Skeletal muscle tissue (tissue), 4 donors: ENCODE data around the gene STK25. TPM values are rescaled to one million over a fixed set of nuclear protein-coding genes. Genes with fewer than 3 reads are reported as not detected.

ENCODE experiments used
- H3K27ac ChIP-seq: one replicate; pipeline ENCODE4 v1.7.0; 2013; ENCODE audit warnings: mild to moderate bottlenecking, low read depth, low read length, inconsistent platforms
- H3K27me3 ChIP-seq, 3 donors: one replicate each; pipeline ENCODE4 v1.7.0; 2013; ENCODE audit warnings: low read length in 3 of 3; ENCODE audit not compliant: control insufficient read depth in 3 of 3, insufficient read depth in 3 of 3
- H3K36me3 ChIP-seq, 3 donors: one replicate each; pipeline ENCODE4 v1.7.0; 2013; ENCODE audit warnings: low read length in 3 of 3; ENCODE audit not compliant: control insufficient read depth in 3 of 3, insufficient read depth in 3 of 3
- H3K4me1 ChIP-seq, 3 donors: one replicate each; pipeline ENCODE4 v1.7.0; 2013; ENCODE audit warnings: low read length in 3 of 3, mild to moderate bottlenecking in 3 of 3; ENCODE audit not compliant: control insufficient read depth in 3 of 3, insufficient read depth in 3 of 3
- H3K4me3 ChIP-seq, 3 donors: one replicate each; pipeline ENCODE4 v1.7.0; 2013; ENCODE audit warnings: low read length in 3 of 3
- H3K9ac ChIP-seq, 3 donors: one replicate each; pipeline ENCODE4 v1.7.0; 2013; ENCODE audit warnings: low read length in 3 of 3, mild to moderate bottlenecking in 3 of 3, moderate library complexity in 2 of 3, low read depth in 1 of 3
- H3K9me3 ChIP-seq, 3 donors: one replicate each; pipeline ENCODE4 v1.7.0; 2013; ENCODE audit warnings: low read length in 3 of 3; ENCODE audit not compliant: control insufficient read depth in 3 of 3
- total RNA-seq: library from RNA; depleted of rRNA; stranded (reverse); fragments of >200 nt; gene quantifications from one replicate; pipeline ENCODE4 v1.2.3, GENCODE V29; 2014
- donor health status: Osteomylitis.

Gene STK25
- total RNA-seq, 1 donor from 2014 or later, result 178 TPM

DNA sequence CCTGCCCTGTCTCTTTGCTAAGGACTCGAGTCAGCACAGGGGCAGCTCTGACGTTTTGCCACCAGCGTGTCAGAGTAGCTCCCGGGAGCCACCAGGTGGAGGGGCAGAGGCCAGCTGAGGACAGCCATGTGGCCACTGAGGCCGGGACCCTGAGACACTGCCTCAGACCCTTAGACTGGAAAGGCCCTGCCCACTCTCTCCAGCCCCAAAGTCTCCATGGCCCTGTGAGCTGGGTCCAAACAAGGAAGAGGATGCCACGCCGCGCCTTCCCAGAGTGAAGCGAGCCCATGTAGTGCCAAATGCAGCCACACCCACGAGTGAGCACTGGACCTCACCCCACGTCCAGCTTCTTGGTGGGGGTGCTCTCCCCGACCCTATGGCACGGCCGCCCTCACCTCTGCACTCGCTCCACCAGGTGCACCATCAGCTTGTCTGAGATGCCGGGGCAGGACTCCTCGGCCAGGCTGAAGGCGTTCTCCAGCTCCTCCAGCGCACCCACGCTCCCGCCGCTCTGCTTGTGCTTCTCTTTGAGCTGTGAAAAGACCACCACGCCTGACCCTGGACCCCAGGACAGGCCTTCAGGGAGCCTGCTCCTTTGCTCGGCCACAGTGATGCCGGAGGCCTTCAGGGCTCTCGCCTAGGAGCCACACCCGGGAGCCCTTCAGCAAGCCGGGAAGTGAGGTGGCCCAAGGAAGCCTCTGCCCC lies 12.2 kb downstream of the STK25 start:
- Histone ChIP-seq H3K36me3 (peaks cover 65 to 67% (median 65%) of the 10 kb centered on the region in 3 donors), H3K9me3 (no peaks in the 10 kb centered on the region), H3K4me3 (no peak overlapping the region), H3K9ac (no peak overlapping the region), H3K4me1 (peaks cover 17 to 23% (median 20%) of the 10 kb centered on the region in 3 donors), H3K27ac (no peak overlapping the region), H3K27me3 (no peaks in the 10 kb centered on the region)

DNA sequence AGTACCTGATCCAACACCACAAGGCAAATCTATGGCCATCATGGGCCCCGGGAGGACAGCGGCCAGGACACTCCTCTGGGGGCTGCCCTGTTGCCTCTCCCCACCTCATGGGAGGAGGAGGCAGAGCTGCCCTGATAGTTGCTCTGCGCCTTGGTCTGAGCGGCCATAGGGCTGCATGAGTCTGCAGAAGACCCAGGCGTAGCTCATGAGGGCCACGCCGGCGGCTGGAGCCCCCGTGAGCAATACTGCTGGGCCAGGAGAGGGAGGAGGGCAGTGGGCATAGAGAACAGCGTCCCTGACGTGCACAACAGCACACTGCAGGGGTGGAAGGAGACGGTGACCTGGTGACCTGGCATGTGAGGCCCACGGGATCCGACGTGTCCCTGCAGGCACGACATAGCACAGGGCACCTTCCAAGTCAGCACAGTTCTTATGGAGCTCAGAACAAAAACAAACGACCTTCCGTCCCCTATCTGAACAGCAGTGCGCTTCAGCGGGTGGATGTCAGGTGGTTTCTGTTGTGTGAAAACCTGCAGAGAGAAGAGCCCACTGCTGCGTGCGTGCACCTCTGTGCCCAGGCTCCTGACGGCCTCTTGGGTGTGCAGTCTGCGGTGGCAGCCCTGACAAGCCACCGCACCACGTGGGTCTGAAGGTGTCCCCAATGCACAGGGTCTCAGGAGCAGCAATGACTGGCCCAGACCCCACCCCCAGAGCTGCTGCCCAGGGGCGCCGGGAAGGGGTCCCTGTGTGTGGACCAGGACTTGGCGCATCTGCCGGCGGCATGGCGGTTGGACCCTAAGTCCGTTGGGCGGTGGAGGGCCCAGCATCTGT lies 13.0 kb downstream of the STK25 start:
- Histone ChIP-seq H3K36me3 (peaks cover 58 to 61% (median 61%) of the 10 kb centered on the region in 3 donors), H3K27me3 (no peaks in the 10 kb centered on the region), H3K4me1 (peaks cover 9 to 15% (median 12%) of the 10 kb centered on the region in 3 donors), H3K4me3 (no peak overlapping the region), H3K27ac (no peak overlapping the region), H3K9me3 (no peaks in the 10 kb centered on the region), H3K9ac (no peak overlapping the region)

DNA sequence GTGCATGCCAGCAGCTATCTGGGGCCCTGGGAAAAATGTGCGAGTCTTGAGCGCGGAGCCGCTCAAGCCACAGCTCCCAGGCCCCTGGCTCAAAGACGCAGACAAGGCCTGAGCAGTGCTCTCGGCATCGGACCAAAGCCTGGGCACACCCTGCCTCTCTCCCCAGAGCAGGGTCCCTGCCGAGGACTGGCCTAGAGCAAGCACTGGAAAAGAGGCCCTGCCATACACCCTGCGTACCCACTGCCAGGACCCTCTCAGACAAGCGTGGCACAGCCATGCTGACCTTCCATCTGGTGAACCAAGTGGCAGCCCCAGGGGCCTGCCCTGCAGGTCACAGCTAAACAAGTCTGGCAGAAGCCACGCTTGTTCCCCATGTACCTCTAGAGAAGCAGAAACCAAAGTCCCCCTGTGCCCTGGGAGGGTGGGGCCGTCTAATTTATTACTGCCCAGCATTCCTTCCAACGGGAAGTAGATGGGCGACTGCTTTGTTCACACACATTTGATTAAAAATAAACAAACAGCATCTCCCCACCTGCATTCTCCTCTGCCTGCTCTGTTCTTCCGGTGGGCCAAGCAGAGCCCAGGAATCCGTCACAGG lies 14.0 kb downstream of the STK25 start:
- Histone ChIP-seq H3K9ac (no peak overlapping the region), H3K9me3 (no peaks in the 10 kb centered on the region), H3K36me3 (peaks cover 54 to 65% (median 61%) of the 10 kb centered on the region in 3 donors), H3K27me3 (no peaks in the 10 kb centered on the region), H3K4me3 (no peak overlapping the region), H3K27ac (no peak overlapping the region), H3K4me1 (peaks cover under 1 to 6% (median 2%) of the 10 kb centered on the region in 3 donors)

DNA sequence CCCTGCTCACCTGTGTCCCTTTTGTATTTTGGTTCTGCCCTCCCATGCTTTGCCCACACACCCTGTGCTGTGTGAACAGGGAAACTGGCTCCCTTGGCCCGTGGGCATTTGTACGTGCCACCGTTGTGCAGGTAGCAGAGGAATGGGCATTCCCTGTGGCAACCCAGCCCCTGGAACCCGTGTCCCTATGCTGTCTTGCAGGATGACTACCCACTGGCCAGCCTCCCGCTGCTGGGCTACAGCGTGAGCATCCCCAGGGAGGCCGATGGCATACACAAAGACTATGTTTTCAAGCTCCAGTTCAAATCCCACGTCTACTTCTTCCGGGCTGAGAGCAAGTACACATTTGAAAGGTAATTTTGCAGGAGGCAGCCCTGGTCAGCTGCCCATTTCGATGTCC lies 15.3 kb downstream of the STK25 start:
- Histone ChIP-seq H3K4me1 (no peaks in the 10 kb centered on the region), H3K9me3 (no peaks in the 10 kb centered on the region), H3K9ac (no peak overlapping the region), H3K4me3 (no peak overlapping the region), H3K36me3 (peaks cover 44 to 54% (median 49%) of the 10 kb centered on the region in 3 donors), H3K27me3 (no peaks in the 10 kb centered on the region), H3K27ac (no peak overlapping the region)

DNA sequence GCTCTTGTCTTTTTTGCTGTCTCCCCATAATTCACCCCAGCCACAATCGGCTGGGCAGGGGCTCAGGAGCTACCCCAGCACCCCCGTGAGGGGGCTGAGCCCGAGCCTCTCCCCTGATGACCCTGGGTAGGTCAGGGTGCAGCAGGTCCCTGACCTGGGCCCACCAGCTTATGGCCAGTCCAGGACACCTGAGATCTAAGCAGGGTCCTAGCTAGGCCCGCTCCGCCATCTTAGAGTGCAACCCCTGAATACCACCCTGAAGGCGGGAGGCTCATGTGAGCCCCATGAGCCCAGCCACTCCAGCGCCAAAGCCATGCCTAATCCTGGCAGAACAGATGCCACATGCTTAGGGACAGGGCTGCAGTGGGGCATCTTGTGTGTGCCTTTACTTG lies 16.2 kb downstream of the STK25 start:
- Histone ChIP-seq H3K27me3 (no peaks in the 10 kb centered on the region), H3K9ac (no peak overlapping the region), H3K4me1 (no peaks in the 10 kb centered on the region), H3K36me3 (peaks cover 40 to 46% (median 44%) of the 10 kb centered on the region in 3 donors), H3K9me3 (no peaks in the 10 kb centered on the region), H3K4me3 (no peak overlapping the region), H3K27ac (no peak overlapping the region)

DNA sequence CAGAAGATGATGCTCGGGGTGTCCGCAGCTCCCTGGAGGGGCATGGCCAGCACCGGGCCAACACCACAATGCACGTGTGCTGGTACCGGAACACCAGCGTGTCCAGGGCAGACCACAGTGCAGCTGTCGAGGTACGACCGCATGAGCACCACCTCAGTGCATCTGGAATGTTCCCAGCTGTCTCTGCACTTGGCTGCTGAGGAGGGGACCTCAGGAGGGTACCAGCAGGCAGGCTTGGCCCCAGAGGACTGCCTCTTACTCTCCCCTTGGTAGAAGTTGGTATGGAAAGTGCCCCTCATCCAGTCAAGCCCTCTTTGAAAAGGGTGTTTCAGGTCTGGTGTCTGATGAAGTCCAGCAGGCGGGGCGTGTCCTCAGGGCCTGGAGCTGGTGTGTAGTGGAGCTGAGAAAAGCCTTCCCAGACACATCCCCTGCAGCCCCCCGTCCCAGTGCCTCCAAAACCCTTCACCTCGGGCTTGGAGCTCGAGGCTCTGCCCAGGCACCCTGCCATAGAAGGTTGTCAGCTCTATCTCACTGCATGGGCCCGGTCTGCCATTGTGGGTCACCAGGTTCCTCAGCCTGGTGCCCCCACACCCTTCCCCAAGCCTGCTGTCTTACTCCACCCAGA lies 16.7 kb downstream of the STK25 start:
- H3K36me3 ChIP-seq, result peaks cover 35 to 44% (median 42%) of the 10 kb centered on the region in 3 donors
- no peaks in the 10 kb centered on the region for H3K27me3 ChIP-seq
- no peak overlapping the region for H3K4me3 ChIP-seq
- H3K9ac ChIP-seq, result no peak overlapping the region
- no peaks in the 10 kb centered on the region for H3K9me3 ChIP-seq
- no peaks in the 10 kb centered on the region for H3K4me1 ChIP-seq
- no peak overlapping the region for H3K27ac ChIP-seq

DNA sequence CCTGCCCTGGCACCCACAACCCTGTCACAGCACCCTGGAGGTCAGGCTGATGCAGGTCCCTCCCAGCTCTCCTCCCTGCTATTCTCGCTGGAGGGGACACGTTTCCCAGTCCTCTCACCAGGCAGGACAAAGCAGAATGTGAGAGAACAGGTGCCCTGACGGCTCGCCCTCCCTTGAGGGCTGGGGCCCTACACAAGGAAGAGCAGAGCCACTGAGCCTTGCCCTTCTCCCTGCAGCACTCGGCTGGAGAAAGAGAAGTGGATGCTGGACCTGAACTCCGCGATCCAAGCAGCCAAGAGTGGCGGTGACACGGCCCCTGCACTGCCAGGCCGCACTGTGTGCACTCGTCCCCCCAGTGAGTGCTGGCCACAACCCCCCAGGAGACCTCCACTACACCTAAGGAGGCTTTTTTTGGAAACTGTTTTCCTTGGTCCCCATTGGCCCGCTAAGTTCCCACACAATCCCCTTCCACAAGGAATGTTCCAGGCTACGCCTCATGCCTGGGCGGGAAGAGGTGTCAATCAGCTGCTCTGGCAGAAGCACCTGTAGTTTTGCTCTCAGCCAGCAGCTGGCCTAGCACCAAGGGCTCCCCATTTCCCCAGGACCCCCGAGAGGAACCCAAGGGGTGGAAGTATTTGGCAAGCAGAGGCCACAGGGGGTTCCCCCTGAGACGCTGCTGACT lies 17.4 kb downstream of the STK25 start:
- no peak overlapping the region for H3K27ac ChIP-seq
- no peaks in the 10 kb centered on the region for H3K9me3 ChIP-seq
- no peaks in the 10 kb centered on the region for H3K4me1 ChIP-seq
- H3K27me3 ChIP-seq, result no peaks in the 10 kb centered on the region
- no peak overlapping the region for H3K9ac ChIP-seq
- no peak overlapping the region for H3K4me3 ChIP-seq
- H3K36me3 ChIP-seq, result peaks cover 29 to 38% (median 38%) of the 10 kb centered on the region in 3 donors

DNA sequence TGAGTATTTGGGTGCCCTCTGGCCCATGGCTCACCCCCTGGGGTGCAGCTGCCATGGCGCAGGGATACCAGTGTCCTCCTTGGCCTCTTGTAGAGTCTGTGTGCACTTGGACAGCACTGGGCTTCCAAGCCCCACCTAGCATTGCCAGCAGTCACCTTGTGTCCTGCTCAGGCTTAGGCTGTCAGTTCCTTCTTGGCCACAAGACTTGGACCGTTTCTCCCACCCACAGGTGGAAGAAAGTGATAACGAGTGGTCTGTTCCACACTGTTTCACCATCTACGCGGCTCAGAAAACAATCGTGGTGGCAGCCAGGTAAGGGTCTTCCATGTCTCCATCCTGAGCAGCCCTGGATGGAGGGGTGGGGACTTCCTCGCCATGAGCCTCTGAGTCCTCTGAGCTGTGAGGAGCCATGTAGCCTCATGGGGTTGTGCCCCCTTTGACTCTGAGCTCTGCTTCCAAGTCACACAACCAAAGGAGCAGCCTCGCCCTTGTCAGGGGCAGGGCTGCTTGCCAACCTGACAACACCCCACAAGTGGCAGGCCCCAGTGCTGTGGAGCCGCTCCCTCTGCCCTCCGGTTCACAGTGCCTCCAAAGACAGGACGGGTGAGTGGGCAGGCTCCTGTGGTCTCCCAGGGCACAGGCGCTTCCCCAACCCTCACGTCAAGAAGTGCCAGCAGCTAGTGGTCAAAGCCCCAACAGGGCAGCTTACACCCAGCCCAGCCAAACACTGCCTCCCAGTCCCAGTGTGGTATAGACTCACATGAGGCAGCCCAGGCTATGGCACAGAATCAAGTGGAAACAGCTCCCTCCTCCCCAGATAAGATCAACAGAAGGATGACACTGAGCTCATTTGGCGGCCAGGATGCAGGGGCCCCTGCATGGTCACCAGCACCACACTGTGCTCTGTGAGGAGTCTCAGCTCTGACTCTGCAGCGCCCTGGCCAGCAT lies 18.4 kb downstream of the STK25 start:
- no peak overlapping the region for H3K9ac ChIP-seq
- no peaks in the 10 kb centered on the region for H3K4me1 ChIP-seq
- peaks cover 20 to 29% (median 28%) of the 10 kb centered on the region in 3 donors for H3K36me3 ChIP-seq
- no peaks in the 10 kb centered on the region for H3K9me3 ChIP-seq
- H3K27me3 ChIP-seq, result no peaks in the 10 kb centered on the region
- H3K4me3 ChIP-seq, result no peak overlapping the region
- H3K27ac ChIP-seq, result no peak overlapping the region

DNA sequence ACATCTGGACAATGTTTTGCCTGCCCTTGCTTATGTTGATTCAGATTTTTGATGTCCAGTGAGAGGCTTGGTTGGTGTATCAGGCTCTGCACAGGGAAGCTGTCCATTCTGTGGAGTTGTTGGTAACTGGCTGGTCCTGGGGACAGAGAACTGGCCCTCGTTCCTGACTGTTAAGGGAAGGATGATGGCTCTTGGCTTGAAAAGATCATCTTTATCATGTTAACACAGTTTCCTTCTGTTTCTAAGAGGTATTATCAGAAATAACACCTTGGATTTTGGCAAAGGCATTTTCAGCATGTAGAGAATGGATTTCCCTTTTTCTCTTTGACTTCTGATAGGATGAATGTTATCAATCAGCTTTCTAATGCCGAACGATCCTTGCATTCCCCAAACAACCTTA lies 19.3 kb downstream of the STK25 start:
- Histone ChIP-seq H3K27ac (no peak overlapping the region), H3K36me3 (peaks cover 12 to 26% (median 19%) of the 10 kb centered on the region in 3 donors), H3K4me3 (no peak overlapping the region), H3K9me3 (no peaks in the 10 kb centered on the region), H3K9ac (no peak overlapping the region), H3K4me1 (no peaks in the 10 kb centered on the region), H3K27me3 (no peaks in the 10 kb centered on the region)
